HepG2 (cell line): Measurements from ENCODE around the gene LRRC45. TPM values are rescaled to one million over a fixed set of nuclear protein-coding genes. Genes with fewer than 3 reads are reported as not detected.

Experiments
- ELF3 ChIP-seq: IDR thresholded peaks from 2 replicates; pipeline ENCODE4 v1.6.1; 2016; ENCODE audit warnings: missing genetic modification reagents, missing compliant biosample characterization
- EP300 ChIP-seq, 3 experiments: sonication (generic) in 1 of 3; formaldehyde crosslinking in 1 of 3; IDR thresholded peaks; 2 replicates each; pipeline versions ENCODE4 v1.5.1 to v1.6.1; 2011 to 2020; ENCODE audit warnings: low read depth in 2 of 3, low read length in 2 of 3, borderline replicate concordance in 1 of 3, improper control_type of control experiment in 1 of 3, mild to moderate bottlenecking in 1 of 3, missing genetic modification reagents in 1 of 3, moderate library complexity in 1 of 3
- GATAD1 ChIP-seq: IDR thresholded peaks from 2 replicates; pipeline ENCODE4 v1.6.1; 2016; ENCODE audit warnings: missing genetic modification reagents, missing compliant biosample characterization
- NR2F1 ChIP-seq, 2 experiments: fragments of 450-650 bp in 1 of 2; formaldehyde crosslinking in 1 of 2; IDR thresholded peaks; 2 replicates each; pipeline versions ENCODE4 v1.5.0 to v1.6.1; 2016 to 2020; ENCODE audit warnings: mild to moderate bottlenecking in 1 of 2, missing compliant biosample characterization in 1 of 2, missing genetic modification reagents in 1 of 2, moderate library complexity in 1 of 2
- PHF5A ChIP-seq: IDR thresholded peaks from one replicate; pipeline ENCODE4 v1.6.1; 2018; ENCODE audit warnings: low read depth, missing genetic modification reagents; ENCODE audit not compliant: unreplicated experiment
- RAD21 ChIP-seq: fragments of 450-650 bp; formaldehyde crosslinking; IDR thresholded peaks from 2 replicates; pipeline ENCODE4 v1.5.0; 2020; ENCODE audit warnings: mild to moderate bottlenecking
- RBAK ChIP-seq: sonication (generic); formaldehyde crosslinking; IDR thresholded peaks from 2 replicates; pipeline ENCODE4 v1.5.1; 2020; ENCODE audit warnings: mild to moderate bottlenecking, missing genetic modification reagents
- SRSF4 ChIP-seq: fragments of 200-400 bp; formaldehyde crosslinking; IDR thresholded peaks from one replicate; pipeline ENCODE4 v1.6.1; 2018; ENCODE audit warnings: mild to moderate bottlenecking, low read depth, low read length, moderate library complexity; ENCODE audit not compliant: poor library complexity, severe bottlenecking
- ZBTB25 ChIP-seq: IDR thresholded peaks from 2 replicates; pipeline ENCODE4 v1.6.1; 2018; ENCODE audit warnings: missing genetic modification reagents
- ZNF180 ChIP-seq: sonication (generic); formaldehyde crosslinking; IDR thresholded peaks from 2 replicates; pipeline ENCODE4 v1.4.0; 2020; ENCODE audit warnings: low read depth, missing genetic modification reagents, borderline replicate concordance
- ZNF235 ChIP-seq: sonication (generic); formaldehyde crosslinking; IDR thresholded peaks from 2 replicates; pipeline ENCODE4 v1.8.1; 2023; ENCODE audit warnings: mild to moderate bottlenecking, missing genetic modification reagents, borderline replicate concordance
- ZNF251 ChIP-seq: sonication (generic); formaldehyde crosslinking; IDR thresholded peaks from 2 replicates; pipeline ENCODE4 v1.9.0; 2021; ENCODE audit warnings: mild to moderate bottlenecking, missing genetic modification reagents
- ZNF326 ChIP-seq: sonication (generic); formaldehyde crosslinking; IDR thresholded peaks from 2 replicates; pipeline ENCODE4 v1.4.0; 2020; ENCODE audit warnings: missing genetic modification reagents, borderline replicate concordance
- ZNF329 ChIP-seq: sonication (generic); formaldehyde crosslinking; IDR thresholded peaks from 2 replicates; pipeline ENCODE4 v1.9.0; 2021; ENCODE audit warnings: low read depth, mild to moderate bottlenecking, missing genetic modification reagents
- ZNF530 ChIP-seq: sonication (generic); formaldehyde crosslinking; IDR thresholded peaks from 2 replicates; pipeline ENCODE4 v1.5.0; 2020; ENCODE audit warnings: low read depth, mild to moderate bottlenecking, missing genetic modification reagents
- ZNF790 ChIP-seq: sonication (generic); formaldehyde crosslinking; IDR thresholded peaks from 2 replicates; pipeline ENCODE4 v1.8.0; 2022; ENCODE audit warnings: missing genetic modification reagents, mild to moderate bottlenecking, borderline replicate concordance
- ZSCAN22 ChIP-seq: sonication (generic); formaldehyde crosslinking; IDR thresholded peaks from 2 replicates; pipeline ENCODE4 v1.4.0; 2020; ENCODE audit warnings: mild to moderate bottlenecking, missing genetic modification reagents
- polyA plus RNA-seq, 8 experiments: library from polyadenylated mRNA; depleted of rRNA in 3 of 8; stranded (reverse) in 7 of 8; unstranded in 1 of 8; fragments of >200 nt; fragmentation: Illumina TruSeq in 4 of 8; extraction: Trizol in 4 of 8; gene quantifications; 2 replicates each; pipeline versions ENCODE4 v1.2.1 to v1.2.3, GENCODE V29; 2011 to 2016; ENCODE audit warnings: low read depth in 4 of 8, missing spikeins in 1 of 8, mixed read lengths in 1 of 8; ENCODE audit not compliant: insufficient read depth in 1 of 8
- total RNA-seq, 5 experiments: library from RNA; depleted of rRNA; stranded (reverse); fragments of >200 nt; fragmentation: Illumina TruSeq; extraction: Trizol; gene quantifications; 2 replicates each; pipeline ENCODE4 v1.2.3, GENCODE V29; 2016; ENCODE audit warnings: low read depth in 1 of 5
- TF ChIP-seq, protein P1 (sequence below): sonication (generic); formaldehyde crosslinking; IDR thresholded peaks from 2 replicates; pipeline ENCODE4 v1.4.0; 2020; ENCODE audit warnings: missing genetic modification reagents
- TF ChIP-seq, protein P2 (sequence below): sonication (generic); formaldehyde crosslinking; IDR thresholded peaks from 2 replicates; pipeline ENCODE4 v1.4.0; 2020; ENCODE audit warnings: missing genetic modification reagents, borderline replicate concordance
- TF ChIP-seq, protein P3 (sequence below): sonication (generic); formaldehyde crosslinking; IDR thresholded peaks from 2 replicates; pipeline ENCODE4 v1.5.0; 2020; ENCODE audit warnings: missing genetic modification reagents

The LRRC45 gene
- total and polyA plus RNA-seq, 2 of the 13 experiments (the other 11 are each of a cell fraction or from before 2014, with no cell fraction given), result 11.6 to 48.1 TPM

- peak; percentile 30; the same call in 1 of the 2 replicates for TF ChIP-seq ZNF326 (CRISPR knock-in tag)
- peak; percentile 74 for TF ChIP-seq ZBTB25 (CRISPR knock-in tag)
- TF ChIP-seq EP300 (IDR thresholded peaks at IDR 0.05; ENCODE audit: low read depth in 2 of 2, low read length in 2 of 2), result peak; percentile 3 to 66; a peak in 3 of 4 replicates
- TF ChIP-seq EP300 (CRISPR knock-in tag; IDR thresholded peaks at IDR 0.05; ENCODE audit: borderline replicate concordance), result peak; percentile 70
- peak; percentile 53 for TF ChIP-seq PHF5A (CRISPR knock-in tag)
- TF ChIP-seq, protein P1, sequence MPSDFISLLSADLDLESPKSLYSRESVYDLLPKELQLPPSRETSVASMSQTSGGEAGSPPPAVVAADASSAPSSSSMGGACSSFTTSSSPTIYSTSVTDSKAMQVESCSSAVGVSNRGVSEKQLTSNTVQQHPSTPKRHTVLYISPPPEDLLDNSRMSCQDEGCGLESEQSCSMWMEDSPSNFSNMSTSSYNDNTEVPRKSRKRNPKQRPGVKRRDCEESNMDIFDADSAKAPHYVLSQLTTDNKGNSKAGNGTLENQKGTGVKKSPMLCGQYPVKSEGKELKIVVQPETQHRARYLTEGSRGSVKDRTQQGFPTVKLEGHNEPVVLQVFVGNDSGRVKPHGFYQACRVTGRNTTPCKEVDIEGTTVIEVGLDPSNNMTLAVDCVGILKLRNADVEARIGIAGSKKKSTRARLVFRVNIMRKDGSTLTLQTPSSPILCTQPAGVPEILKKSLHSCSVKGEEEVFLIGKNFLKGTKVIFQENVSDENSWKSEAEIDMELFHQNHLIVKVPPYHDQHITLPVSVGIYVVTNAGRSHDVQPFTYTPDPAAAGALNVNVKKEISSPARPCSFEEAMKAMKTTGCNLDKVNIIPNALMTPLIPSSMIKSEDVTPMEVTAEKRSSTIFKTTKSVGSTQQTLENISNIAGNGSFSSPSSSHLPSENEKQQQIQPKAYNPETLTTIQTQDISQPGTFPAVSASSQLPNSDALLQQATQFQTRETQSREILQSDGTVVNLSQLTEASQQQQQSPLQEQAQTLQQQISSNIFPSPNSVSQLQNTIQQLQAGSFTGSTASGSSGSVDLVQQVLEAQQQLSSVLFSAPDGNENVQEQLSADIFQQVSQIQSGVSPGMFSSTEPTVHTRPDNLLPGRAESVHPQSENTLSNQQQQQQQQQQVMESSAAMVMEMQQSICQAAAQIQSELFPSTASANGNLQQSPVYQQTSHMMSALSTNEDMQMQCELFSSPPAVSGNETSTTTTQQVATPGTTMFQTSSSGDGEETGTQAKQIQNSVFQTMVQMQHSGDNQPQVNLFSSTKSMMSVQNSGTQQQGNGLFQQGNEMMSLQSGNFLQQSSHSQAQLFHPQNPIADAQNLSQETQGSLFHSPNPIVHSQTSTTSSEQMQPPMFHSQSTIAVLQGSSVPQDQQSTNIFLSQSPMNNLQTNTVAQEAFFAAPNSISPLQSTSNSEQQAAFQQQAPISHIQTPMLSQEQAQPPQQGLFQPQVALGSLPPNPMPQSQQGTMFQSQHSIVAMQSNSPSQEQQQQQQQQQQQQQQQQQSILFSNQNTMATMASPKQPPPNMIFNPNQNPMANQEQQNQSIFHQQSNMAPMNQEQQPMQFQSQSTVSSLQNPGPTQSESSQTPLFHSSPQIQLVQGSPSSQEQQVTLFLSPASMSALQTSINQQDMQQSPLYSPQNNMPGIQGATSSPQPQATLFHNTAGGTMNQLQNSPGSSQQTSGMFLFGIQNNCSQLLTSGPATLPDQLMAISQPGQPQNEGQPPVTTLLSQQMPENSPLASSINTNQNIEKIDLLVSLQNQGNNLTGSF (CRISPR knock-in tag), result peak; percentile 91
- TF ChIP-seq, protein P2, sequence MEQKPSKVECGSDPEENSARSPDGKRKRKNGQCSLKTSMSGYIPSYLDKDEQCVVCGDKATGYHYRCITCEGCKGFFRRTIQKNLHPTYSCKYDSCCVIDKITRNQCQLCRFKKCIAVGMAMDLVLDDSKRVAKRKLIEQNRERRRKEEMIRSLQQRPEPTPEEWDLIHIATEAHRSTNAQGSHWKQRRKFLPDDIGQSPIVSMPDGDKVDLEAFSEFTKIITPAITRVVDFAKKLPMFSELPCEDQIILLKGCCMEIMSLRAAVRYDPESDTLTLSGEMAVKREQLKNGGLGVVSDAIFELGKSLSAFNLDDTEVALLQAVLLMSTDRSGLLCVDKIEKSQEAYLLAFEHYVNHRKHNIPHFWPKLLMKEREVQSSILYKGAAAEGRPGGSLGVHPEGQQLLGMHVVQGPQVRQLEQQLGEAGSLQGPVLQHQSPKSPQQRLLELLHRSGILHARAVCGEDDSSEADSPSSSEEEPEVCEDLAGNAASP (CRISPR knock-in tag), result peak; percentile 87
- TF ChIP-seq ZNF251 (CRISPR knock-in tag), result no peak
- no peak for TF ChIP-seq RBAK (CRISPR knock-in tag)
- 0 out of 2 replicates have a peak, but pooled peaks have one; percentile 81 for TF ChIP-seq ZNF180 (CRISPR knock-in tag)
- peak; percentile 72 for TF ChIP-seq ELF3
- TF ChIP-seq RAD21, result peak; percentile 88
- TF ChIP-seq ZNF329, result no peak; the same call in 1 of the 2 replicates
- TF ChIP-seq GATAD1 (CRISPR knock-in tag), result peak; percentile 81
- TF ChIP-seq, protein P3, sequence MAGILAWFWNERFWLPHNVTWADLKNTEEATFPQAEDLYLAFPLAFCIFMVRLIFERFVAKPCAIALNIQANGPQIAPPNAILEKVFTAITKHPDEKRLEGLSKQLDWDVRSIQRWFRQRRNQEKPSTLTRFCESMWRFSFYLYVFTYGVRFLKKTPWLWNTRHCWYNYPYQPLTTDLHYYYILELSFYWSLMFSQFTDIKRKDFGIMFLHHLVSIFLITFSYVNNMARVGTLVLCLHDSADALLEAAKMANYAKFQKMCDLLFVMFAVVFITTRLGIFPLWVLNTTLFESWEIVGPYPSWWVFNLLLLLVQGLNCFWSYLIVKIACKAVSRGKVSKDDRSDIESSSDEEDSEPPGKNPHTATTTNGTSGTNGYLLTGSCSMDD (CRISPR knock-in tag), result peak; percentile 64; the same call in 1 of the 2 replicates
- peak; percentile 76 for TF ChIP-seq ZNF235 (CRISPR knock-in tag)
- peak in 1 of 2 experiments; percentile 49; a peak in 1 of 4 replicates for TF ChIP-seq NR2F1 (CRISPR knock-in tag; IDR thresholded peaks at IDR 0.05)
- TF ChIP-seq ZSCAN22 (CRISPR knock-in tag), result no peak
- TF ChIP-seq ZNF530 (CRISPR knock-in tag), result no peak
- TF ChIP-seq ZNF790, result peak; percentile 23; the same call in 1 of the 2 replicates
- TF ChIP-seq SRSF4, result peak; percentile 85
Measured at GRCh38 chr17:81991684-81992305, 31.3 kb upstream of the LRRC45 start (continued).
